SK-N-SH treated with all-trans-retinoic acid at 6 μM for 48 hours (cell line): ENCODE data around the gene PRDM11.

Experiments
- ARNTL ChIP-seq: fragments of 450-650 bp; formaldehyde crosslinking; IDR thresholded peaks from 2 replicates; pipeline ENCODE4 v1.5.0; 2020; ENCODE audit warnings: low read depth, mild to moderate bottlenecking, moderate library complexity, borderline replicate concordance
- BACH2 ChIP-seq: fragments of 250-450 bp; sonication (Bioruptor Pico); IDR thresholded peaks from 2 replicates; pipeline ENCODE4 v1.9.0; 2021; ENCODE audit warnings: mild to moderate bottlenecking, borderline replicate concordance
- CSRNP3 ChIP-seq: fragments of 250-450 bp; sonication (Bioruptor Pico); IDR thresholded peaks from 2 replicates; pipeline ENCODE4 v1.5.1; 2021; ENCODE audit warnings: mild to moderate bottlenecking, moderate library complexity
- ESRRG ChIP-seq: fragments of 250-450 bp; sonication (Bioruptor Pico); IDR thresholded peaks from 2 replicates; pipeline ENCODE4 v1.6.1; 2021; ENCODE audit warnings: mild to moderate bottlenecking
- GLIS3 ChIP-seq: fragments of 250-450 bp; sonication (Bioruptor Pico); IDR thresholded peaks from 2 replicates; pipeline ENCODE4 v1.5.0; 2020; ENCODE audit warnings: mild to moderate bottlenecking, moderate library complexity
- PATZ1 ChIP-seq: fragments of 250-450 bp; sonication (Bioruptor Pico); IDR thresholded peaks from 2 replicates; pipeline ENCODE4 v1.8.0; 2020; ENCODE audit warnings: mild to moderate bottlenecking, moderate library complexity, borderline replicate concordance
- TOX ChIP-seq: fragments of 250-450 bp; sonication (Bioruptor Pico); IDR thresholded peaks from 2 replicates; pipeline ENCODE4 v1.8.0; 2021; ENCODE audit warnings: mild to moderate bottlenecking, moderate library complexity, borderline replicate concordance
- TSHZ2 ChIP-seq: fragments of 250-450 bp; sonication (Bioruptor Pico); IDR thresholded peaks from 2 replicates; pipeline ENCODE4 v1.5.0; 2020; ENCODE audit warnings: mild to moderate bottlenecking, moderate library complexity
- ZFP30 ChIP-seq: fragments of 450-650 bp; formaldehyde crosslinking; IDR thresholded peaks from 2 replicates; pipeline ENCODE4 v1.5.0; 2022; ENCODE audit warnings: mild to moderate bottlenecking, moderate library complexity
- ZNF565 ChIP-seq: fragments of 450-650 bp; formaldehyde crosslinking; conservative IDR thresholded peaks from 2 replicates; pipeline ENCODE4 v1.5.0; 2020; ENCODE audit warnings: low read depth, mild to moderate bottlenecking, moderate library complexity
- ZNF70 ChIP-seq: fragments of 450-650 bp; formaldehyde crosslinking; IDR thresholded peaks from 2 replicates; pipeline ENCODE4 v1.5.0; 2020; ENCODE audit warnings: mild to moderate bottlenecking, moderate library complexity

- TF ChIP-seq ZNF70 (no peak), TOX (CRISPR knock-in tag) (no peak), GLIS3 (CRISPR knock-in tag) (no peak), ESRRG (CRISPR knock-in tag) (no peak), ARNTL (no peak), CSRNP3 (CRISPR knock-in tag) (no peak), PATZ1 (no peak), ZNF565 (CRISPR knock-in tag) (no peak), TSHZ2 (CRISPR knock-in tag) (no peak), BACH2 (CRISPR knock-in tag) (no peak), ZFP30 (CRISPR knock-in tag) (no peak)
These were observed 35.9 kb upstream of the PRDM11 start for GRCh38 chr11:45110562-45110961.
